ENCODE measurements around the gene TC2N.

DNA sequence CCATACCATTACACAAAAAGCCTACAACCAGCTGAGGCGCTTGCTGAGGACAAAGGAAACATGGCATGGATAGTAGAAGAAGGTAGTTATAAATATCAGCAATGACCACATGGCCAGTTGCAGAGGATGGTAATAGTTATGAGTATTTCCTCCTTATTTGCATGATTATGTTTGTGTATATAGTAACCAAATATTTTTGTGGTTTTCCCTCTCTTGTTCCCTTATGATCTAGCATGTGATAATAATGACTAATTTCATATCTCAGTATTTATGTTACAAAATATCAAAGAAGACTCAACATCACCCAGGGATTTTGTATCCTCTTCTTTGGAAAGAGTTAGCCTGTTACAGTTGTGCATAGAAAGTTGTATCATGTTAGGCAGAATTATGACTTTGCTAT is 122.0 kb downstream of the TC2N start:
- TF ChIP-seq, protein P1, sequence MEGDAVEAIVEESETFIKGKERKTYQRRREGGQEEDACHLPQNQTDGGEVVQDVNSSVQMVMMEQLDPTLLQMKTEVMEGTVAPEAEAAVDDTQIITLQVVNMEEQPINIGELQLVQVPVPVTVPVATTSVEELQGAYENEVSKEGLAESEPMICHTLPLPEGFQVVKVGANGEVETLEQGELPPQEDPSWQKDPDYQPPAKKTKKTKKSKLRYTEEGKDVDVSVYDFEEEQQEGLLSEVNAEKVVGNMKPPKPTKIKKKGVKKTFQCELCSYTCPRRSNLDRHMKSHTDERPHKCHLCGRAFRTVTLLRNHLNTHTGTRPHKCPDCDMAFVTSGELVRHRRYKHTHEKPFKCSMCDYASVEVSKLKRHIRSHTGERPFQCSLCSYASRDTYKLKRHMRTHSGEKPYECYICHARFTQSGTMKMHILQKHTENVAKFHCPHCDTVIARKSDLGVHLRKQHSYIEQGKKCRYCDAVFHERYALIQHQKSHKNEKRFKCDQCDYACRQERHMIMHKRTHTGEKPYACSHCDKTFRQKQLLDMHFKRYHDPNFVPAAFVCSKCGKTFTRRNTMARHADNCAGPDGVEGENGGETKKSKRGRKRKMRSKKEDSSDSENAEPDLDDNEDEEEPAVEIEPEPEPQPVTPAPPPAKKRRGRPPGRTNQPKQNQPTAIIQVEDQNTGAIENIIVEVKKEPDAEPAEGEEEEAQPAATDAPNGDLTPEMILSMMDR (IDR thresholded peaks at IDR 0.05; ENCODE audit: poor library complexity, severe bottlenecking): no peak
- TF ChIP-seq EZH2 (IDR thresholded peaks at IDR 0.05; ENCODE audit: borderline replicate concordance, insufficient read depth, low read length, poor library complexity, severe bottlenecking) (no peak), RAD21 (conservative IDR thresholded peaks at IDR 0.05) (no peak), TAF1 (IDR thresholded peaks at IDR 0.05; ENCODE audit: low read depth) (no peak)

Data from neural cell (in vitro differentiated cells).